HG03159 (cell line): Measurements from ENCODE around the gene CFAP74.

ENCODE experiments used
- ATAC-seq: cut with Tn5 transposase; IDR thresholded peaks from one replicate; pipeline ENCODE4 v1.9.1; 2021; ENCODE audit warnings: mild to moderate bottlenecking, moderate library complexity; ENCODE audit not compliant: unreplicated experiment

Gene CFAP74

DNA sequence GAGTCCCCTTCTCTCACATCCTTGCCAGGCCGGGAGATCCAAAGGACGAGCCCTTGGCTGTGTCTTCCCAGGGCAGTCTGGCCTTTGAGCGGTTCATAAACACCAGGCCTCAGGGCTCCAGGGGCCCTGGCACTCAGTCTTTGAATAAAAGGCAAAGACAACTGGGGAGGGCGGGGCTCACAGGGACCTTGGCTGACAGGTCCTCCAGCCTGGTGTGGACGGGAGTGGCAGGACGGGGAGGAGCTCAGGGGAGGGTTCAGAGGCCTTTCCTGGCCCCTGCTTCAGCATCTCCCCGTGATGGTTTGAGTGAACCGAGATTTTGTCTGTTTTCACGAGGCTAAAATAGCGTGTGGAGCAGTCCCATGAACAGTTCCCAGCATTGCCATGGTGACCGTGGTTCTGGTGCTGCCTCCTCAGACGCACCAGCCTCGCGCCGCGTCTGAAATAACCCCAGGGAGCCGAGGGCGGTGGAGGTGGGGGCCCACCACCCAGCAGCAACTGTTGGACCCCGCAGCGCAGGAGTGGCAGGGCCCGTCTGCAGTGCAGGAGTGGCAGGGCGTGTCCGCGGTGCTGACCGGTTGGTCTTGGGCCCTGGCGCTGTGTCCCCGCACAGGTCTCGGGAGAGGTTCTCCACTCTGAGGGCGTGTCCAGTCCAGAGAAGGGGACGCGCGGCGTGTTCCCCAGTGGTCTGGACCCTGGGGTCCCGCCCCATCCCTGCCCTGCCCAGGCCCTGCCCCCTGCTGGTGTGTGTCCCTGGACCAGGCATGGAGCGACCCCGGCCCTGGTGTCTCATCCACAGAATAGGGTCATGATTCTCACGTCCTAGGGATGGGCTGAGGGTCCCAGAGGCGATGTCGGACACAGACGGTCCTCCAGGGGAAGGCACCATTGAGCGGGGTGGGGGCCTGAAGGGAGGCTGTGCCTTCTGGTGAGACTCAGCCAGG is 39.5 kb upstream of the CFAP74 start:
- ATAC-seq: no peak

- ATAC-seq: no peak
These were observed 38.3 kb upstream of the CFAP74 start for GRCh38 chr1:2041887-2042286.

DNA sequence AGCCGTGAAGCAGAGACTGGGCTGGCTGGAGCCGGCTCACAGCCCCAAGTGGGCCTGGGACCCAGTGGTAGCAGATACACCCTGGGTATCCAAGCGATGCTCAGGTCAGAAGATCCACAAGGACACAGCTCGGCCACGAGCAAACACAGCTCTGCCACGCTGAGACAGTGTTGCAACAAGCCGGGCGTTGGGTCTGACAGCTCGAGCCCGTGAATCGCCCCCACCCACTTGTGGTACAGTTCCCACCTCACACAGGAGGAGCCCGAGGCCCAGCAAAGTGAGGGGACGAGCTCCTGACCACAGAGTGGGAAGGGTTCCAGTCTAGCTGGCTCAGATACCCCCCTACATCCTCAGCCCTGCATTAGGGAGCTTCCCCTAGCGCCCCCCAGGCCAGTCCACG is 37.7 kb upstream of the CFAP74 start:
- no peak for ATAC-seq

GRCh38 chr1:2039251-2039650 is 35.7 kb upstream of the CFAP74 start:
- no peak for ATAC-seq

DNA sequence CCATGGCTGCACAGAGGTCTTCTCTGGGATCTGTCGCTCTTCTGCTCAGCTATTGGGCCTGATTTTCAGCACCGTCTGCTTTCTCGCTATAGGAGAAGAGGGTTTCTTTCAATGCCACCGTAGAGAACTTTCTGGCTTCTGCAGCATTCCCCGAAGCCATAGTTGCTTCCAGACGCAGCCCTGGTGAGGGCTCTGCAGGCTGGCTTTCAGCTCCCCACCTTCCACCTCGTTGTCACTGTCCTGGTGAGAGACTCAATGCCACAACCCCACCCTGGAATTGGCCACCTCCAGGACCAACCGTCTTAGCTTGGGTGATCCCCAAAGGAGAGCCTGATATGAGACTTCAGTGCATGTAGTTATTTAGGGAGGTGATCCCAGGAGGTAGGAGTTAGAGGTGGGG is 34.6 kb upstream of the CFAP74 start:
- no peak for ATAC-seq

GRCh38 chr1:2037314-2037979 is 33.9 kb upstream of the CFAP74 start:
- no peak for ATAC-seq

GRCh38 chr1:2036287-2036686 is 32.7 kb upstream of the CFAP74 start:
- no peak for ATAC-seq

GRCh38 chr1:2033165-2033564 is 29.6 kb upstream of the CFAP74 start:
- no peak for ATAC-seq

GRCh38 chr1:2032737-2033136 is 29.2 kb upstream of the CFAP74 start:
- no peak for ATAC-seq

DNA sequence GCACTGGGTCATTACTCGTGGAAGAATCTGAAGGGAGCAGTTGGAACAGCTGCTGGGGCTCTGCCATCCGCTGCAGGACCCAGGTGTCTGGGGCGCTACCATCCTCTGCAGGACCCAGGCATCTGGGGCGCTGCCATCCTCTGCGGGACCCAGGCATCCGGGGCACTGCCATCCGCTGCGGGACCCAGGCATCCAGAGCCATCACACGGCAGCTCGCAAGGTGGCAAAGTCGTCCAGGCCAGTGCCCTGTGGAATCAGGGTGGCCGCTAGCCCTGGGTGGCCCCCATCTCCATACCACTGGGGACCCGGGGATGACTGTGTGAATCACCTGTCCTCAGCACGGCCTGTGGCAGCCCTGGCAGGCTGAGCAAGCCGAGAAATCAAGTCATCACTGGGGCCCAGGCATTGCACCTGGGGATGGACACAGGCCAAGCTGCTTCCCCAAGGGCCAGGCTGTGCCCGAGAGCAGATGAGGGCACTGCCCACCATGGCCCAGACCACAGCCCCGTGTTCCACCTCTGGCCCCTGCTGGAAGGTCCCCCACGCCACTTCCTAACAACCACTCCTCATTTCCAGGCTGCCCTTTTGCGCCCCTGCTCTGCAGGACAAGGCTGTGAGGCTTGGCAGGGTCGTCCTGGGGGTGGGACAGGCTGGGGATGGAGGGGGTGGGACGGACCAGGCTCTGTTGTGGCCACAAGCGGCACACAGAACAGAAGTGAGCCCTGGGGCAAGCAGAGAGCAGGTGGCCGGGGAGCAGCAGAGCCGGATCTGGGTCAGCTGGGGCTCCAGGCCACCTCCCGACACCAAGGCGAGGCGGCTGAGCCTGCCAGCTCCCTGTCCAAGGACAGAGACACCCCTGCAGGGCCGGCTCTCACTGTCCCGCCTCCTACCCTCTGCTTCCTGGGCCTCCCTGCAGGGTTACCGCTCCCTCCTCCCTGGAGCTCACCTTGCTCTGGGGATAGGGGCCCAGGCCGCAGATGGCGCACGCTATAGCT is 28.3 kb upstream of the CFAP74 start:
- no peak for ATAC-seq

DNA sequence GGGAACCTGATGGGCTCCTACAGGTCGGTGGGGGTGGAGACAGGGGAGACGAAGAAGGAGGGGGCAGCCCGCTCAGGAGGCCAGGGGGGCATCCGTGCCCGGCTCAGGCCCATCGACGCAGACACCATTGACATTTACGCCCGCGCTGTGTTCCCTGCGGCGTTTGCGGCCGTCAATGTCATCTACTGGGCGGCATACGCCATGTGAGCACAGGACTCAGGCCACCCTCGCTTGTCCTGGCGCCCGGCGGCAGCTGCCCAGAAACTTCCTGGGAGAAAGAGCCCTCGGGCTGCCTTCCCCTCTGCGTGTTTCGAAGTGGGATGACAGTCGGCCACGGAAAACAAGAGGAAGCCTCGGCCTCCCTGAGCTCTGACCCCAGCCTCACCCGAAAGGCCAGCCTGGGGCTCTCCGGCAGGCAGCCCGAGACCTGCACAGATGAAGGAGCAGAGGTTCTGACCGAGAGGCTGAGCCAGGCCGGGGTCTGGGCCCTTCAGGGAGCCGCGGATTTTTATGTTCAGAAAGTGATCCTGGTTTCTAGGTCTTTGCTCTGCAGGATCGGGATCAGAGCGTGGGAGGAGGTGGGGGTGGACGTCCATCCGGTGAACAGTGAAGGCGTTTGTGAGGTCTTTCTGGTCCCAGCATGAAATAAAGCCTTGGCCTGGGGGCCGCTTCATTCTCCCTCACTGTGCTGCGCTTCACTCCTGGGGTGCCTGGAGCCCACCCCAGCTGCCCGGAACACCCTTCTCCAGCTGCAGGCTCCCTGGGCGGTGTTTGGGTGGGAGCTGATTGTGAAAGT is 26.7 kb upstream of the CFAP74 start:
- no peak for ATAC-seq

- no peak for ATAC-seq
These were observed 26.0 kb upstream of the CFAP74 start for GRCh38 chr1:2029561-2029960.

GRCh38 chr1:2028870-2029560 is 25.4 kb upstream of the CFAP74 start:
- no peak for ATAC-seq

- ATAC-seq: no peak
These were observed 24.5 kb upstream of the CFAP74 start for GRCh38 chr1:2027961-2028583.

DNA sequence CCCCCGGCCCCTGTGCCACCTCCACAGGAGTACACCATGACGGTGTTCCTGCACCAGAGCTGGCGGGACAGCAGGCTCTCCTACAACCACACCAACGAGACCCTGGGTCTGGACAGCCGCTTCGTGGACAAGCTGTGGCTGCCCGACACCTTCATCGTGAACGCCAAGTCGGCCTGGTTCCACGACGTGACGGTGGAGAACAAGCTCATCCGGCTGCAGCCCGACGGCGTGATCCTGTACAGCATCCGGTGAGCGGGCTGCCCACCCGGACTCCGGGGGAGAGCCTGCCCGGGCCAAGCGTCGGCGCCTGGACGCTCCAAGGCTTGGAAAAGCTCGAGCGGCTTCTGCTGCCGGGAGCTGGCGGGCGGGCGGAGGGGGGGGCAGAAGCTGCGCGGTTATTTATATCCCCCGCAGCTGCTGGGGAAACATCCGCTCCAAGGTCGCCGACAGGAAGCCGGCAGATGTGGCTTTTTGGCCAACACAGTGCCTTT is 21.9 kb upstream of the CFAP74 start:
- no peak for ATAC-seq

GRCh38 chr1:2024887-2025286 is 21.3 kb upstream of the CFAP74 start:
- ATAC-seq: no peak

GRCh38 chr1:2024451-2024850 is 20.9 kb upstream of the CFAP74 start:
- no peak for ATAC-seq

DNA sequence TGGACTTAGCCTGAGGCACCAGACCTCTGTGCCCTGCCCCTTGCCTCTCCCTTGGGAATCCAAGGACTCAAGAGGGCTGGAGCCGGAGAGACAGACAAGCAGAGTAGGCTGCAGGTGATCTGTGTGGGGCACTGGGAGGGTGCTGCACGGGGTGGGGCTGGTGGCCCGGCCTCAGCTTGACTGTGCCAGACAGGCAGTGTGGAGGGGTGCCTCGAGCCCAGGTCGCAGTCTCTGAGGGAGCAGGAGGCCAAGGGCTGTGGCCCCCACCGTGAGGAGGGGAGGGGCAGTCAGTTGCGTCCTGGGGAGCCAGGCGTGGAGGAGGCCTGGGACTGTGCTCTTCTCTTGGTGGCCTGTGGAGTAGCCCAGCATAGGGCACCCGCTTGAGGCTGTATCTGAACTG is 19.6 kb upstream of the CFAP74 start:
- ATAC-seq: no peak
